Measurements from ENCODE around the gene KCTD10. TPM values are rescaled to one million over a fixed set of nuclear protein-coding genes. Genes with fewer than 3 reads are reported as not detected.

Gene KCTD10
- total and polyA plus RNA-seq, 2 donors, result 8.9 to 17.5 TPM

- DNase-seq (ENCODE audit: low read depth in 6 of 9, low spot score in 9 of 9), result no peak
- H3K4me3 ChIP-seq (ENCODE audit: low read length in 2 of 2), result no peak overlapping the region
- no peak overlapping the region for H3K27ac ChIP-seq (ENCODE audit: low read depth in 1 of 2, low read length in 1 of 2)
- no peaks in the 10 kb centered on the region for H3K27me3 ChIP-seq (ENCODE audit: control insufficient read depth in 2 of 2, insufficient read depth in 1 of 2, low read length in 1 of 2)
- no peaks in the 10 kb centered on the region for H3K4me1 ChIP-seq (ENCODE audit: control insufficient read depth in 2 of 2, insufficient read depth in 2 of 2, low read length in 2 of 2)
- H3K9me3 ChIP-seq (ENCODE audit: control insufficient read depth in 2 of 2, insufficient read depth in 1 of 2, low read length in 1 of 2), result no peaks in the 10 kb centered on the region
- H3K36me3 ChIP-seq (ENCODE audit: control insufficient read depth in 2 of 2, insufficient read depth in 2 of 2, low read length in 1 of 2), result peaks cover 65 to 73% of the 10 kb centered on the region in 2 donors
- 99% methylated on average over 6 of the region's 6 CpGs for WGBS
Measured at GRCh38 chr12:109501299-109501698, 24.2 kb upstream of the KCTD10 start.

GRCh38 chr12:109500406-109501185, 23.5 kb upstream of the KCTD10 start:
- peaks cover 61 to 68% of the 10 kb centered on the region in 2 donors for H3K36me3 ChIP-seq (ENCODE audit: control insufficient read depth in 2 of 2, insufficient read depth in 2 of 2, low read length in 1 of 2)
- no peak overlapping the region for H3K4me3 ChIP-seq (ENCODE audit: low read length in 2 of 2)
- no peaks in the 10 kb centered on the region for H3K4me1 ChIP-seq (ENCODE audit: control insufficient read depth in 2 of 2, insufficient read depth in 2 of 2, low read length in 2 of 2)
- no peaks in the 10 kb centered on the region for H3K9me3 ChIP-seq (ENCODE audit: control insufficient read depth in 2 of 2, insufficient read depth in 1 of 2, low read length in 1 of 2)
- H3K27ac ChIP-seq (ENCODE audit: low read depth in 1 of 2, low read length in 1 of 2), result no peak overlapping the region
- no peaks in the 10 kb centered on the region for H3K27me3 ChIP-seq (ENCODE audit: control insufficient read depth in 2 of 2, insufficient read depth in 1 of 2, low read length in 1 of 2)
- no peak for DNase-seq (ENCODE audit: low read depth in 6 of 9, low spot score in 9 of 9)
- WGBS, result 95% methylated on average over 9 of the region's 9 CpGs

- no peak for DNase-seq (ENCODE audit: low read depth in 6 of 9, low spot score in 9 of 9)
Measured at GRCh38 chr12:109497675-109498074, 20.6 kb upstream of the KCTD10 start.

DNA sequence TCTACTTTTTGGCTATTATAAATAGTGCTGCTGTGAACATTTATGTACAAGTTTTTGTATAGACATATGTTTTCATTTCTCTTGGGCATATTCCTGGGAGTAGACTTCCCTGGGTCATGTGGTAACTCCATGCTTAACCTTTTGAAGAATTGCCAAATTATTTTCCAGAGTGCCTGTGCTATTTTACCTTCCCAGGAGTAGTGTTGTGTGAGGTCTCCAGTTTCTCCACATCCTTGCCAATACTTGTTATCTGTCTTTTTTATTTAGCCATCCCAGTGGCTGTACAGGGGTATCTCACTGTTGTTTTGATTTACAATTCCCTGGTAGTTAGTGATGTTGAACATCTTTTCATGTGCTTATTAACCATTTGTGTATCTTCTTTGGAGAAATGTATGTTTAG, 19.2 kb upstream of the KCTD10 start:
- Histone ChIP-seq H3K27ac (ENCODE audit: low read depth in 1 of 2, low read length in 1 of 2) (no peak overlapping the region), H3K4me1 (ENCODE audit: control insufficient read depth in 2 of 2, insufficient read depth in 2 of 2, low read length in 2 of 2) (no peaks in the 10 kb centered on the region), H3K9me3 (ENCODE audit: control insufficient read depth in 2 of 2, insufficient read depth in 1 of 2, low read length in 1 of 2) (no peaks in the 10 kb centered on the region), H3K4me3 (ENCODE audit: low read length in 2 of 2) (no peak overlapping the region), H3K27me3 (ENCODE audit: control insufficient read depth in 2 of 2, insufficient read depth in 1 of 2, low read length in 1 of 2) (no peaks in the 10 kb centered on the region), H3K36me3 (ENCODE audit: control insufficient read depth in 2 of 2, insufficient read depth in 2 of 2, low read length in 1 of 2) (peaks cover 37 to 52% of the 10 kb centered on the region in 2 donors)
- no peak for DNase-seq (ENCODE audit: low read depth in 6 of 9, low spot score in 9 of 9)

More at GRCh38 chr12:109497675-109498074, 20.6 kb upstream of the KCTD10 start:
- Histone ChIP-seq H3K4me3 (ENCODE audit: low read length in 2 of 2) (no peak overlapping the region), H3K4me1 (ENCODE audit: control insufficient read depth in 2 of 2, insufficient read depth in 2 of 2, low read length in 2 of 2) (no peaks in the 10 kb centered on the region), H3K36me3 (ENCODE audit: control insufficient read depth in 2 of 2, insufficient read depth in 2 of 2, low read length in 1 of 2) (peaks cover 41 to 50% of the 10 kb centered on the region in 2 donors), H3K27me3 (ENCODE audit: control insufficient read depth in 2 of 2, insufficient read depth in 1 of 2, low read length in 1 of 2) (no peaks in the 10 kb centered on the region), H3K27ac (ENCODE audit: low read depth in 1 of 2, low read length in 1 of 2) (no peak overlapping the region), H3K9me3 (ENCODE audit: control insufficient read depth in 2 of 2, insufficient read depth in 1 of 2, low read length in 1 of 2) (no peaks in the 10 kb centered on the region)
- WGBS, result 95% methylated on average over 7 of the region's 7 CpGs

- Histone ChIP-seq H3K36me3 (ENCODE audit: control insufficient read depth in 2 of 2, insufficient read depth in 2 of 2, low read length in 1 of 2) (peaks cover 30 to 50% of the 10 kb centered on the region in 2 donors), H3K4me1 (ENCODE audit: control insufficient read depth in 2 of 2, insufficient read depth in 2 of 2, low read length in 2 of 2) (no peaks in the 10 kb centered on the region), H3K9me3 (ENCODE audit: control insufficient read depth in 2 of 2, insufficient read depth in 1 of 2, low read length in 1 of 2) (no peaks in the 10 kb centered on the region), H3K4me3 (ENCODE audit: low read length in 2 of 2) (no peak overlapping the region), H3K27ac (ENCODE audit: low read depth in 1 of 2, low read length in 1 of 2) (no peak overlapping the region), H3K27me3 (ENCODE audit: control insufficient read depth in 2 of 2, insufficient read depth in 1 of 2, low read length in 1 of 2) (no peaks in the 10 kb centered on the region)
- DNase-seq (ENCODE audit: low read depth in 6 of 9, low spot score in 9 of 9), result no peak
Measured at GRCh38 chr12:109495012-109495411, 17.9 kb upstream of the KCTD10 start.

- DNase-seq (ENCODE audit: low read depth in 6 of 9, low spot score in 9 of 9), result no peak
- Histone ChIP-seq H3K4me3 (ENCODE audit: low read length in 2 of 2) (no peak overlapping the region), H3K4me1 (ENCODE audit: control insufficient read depth in 2 of 2, insufficient read depth in 2 of 2, low read length in 2 of 2) (no peaks in the 10 kb centered on the region), H3K36me3 (ENCODE audit: control insufficient read depth in 2 of 2, insufficient read depth in 2 of 2, low read length in 1 of 2) (peaks cover 33 to 52% of the 10 kb centered on the region in 2 donors), H3K27me3 (ENCODE audit: control insufficient read depth in 2 of 2, insufficient read depth in 1 of 2, low read length in 1 of 2) (no peaks in the 10 kb centered on the region), H3K9me3 (ENCODE audit: control insufficient read depth in 2 of 2, insufficient read depth in 1 of 2, low read length in 1 of 2) (no peaks in the 10 kb centered on the region), H3K27ac (ENCODE audit: low read depth in 1 of 2, low read length in 1 of 2) (no peak overlapping the region)
- 98% methylated on average over 7 of the region's 7 CpGs for WGBS
Measured at GRCh38 chr12:109494348-109494881, 17.3 kb upstream of the KCTD10 start.

- 99% methylated on average over 1 of the region's 1 CpG for WGBS
Measured at GRCh38 chr12:109493938-109494337, 16.8 kb upstream of the KCTD10 start.

DNA sequence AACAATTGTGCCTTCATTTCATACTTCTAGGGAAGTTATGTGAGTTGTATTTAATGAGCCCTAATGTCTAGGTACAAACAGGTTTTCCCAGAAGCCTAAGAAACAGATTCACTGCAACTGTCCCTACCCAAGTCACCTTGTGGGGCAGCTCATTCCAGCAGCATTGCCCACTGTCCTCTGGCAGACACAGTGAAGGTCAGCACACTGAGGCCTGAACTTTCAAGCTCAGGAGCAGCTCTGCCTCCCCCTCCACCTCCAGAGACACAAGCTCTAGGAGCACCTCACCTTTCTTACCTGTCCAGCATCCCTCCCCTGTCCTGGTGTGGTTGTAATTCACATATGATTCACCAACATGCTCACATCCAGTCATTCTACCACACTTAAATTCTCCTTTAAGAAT, 16.0 kb upstream of the KCTD10 start:
- H3K27ac ChIP-seq (ENCODE audit: low read depth in 1 of 2, low read length in 1 of 2), result no peak overlapping the region
- H3K9me3 ChIP-seq (ENCODE audit: control insufficient read depth in 2 of 2, insufficient read depth in 1 of 2, low read length in 1 of 2), result no peaks in the 10 kb centered on the region
- no peaks in the 10 kb centered on the region for H3K27me3 ChIP-seq (ENCODE audit: control insufficient read depth in 2 of 2, insufficient read depth in 1 of 2, low read length in 1 of 2)
- no peaks in the 10 kb centered on the region for H3K4me1 ChIP-seq (ENCODE audit: control insufficient read depth in 2 of 2, insufficient read depth in 2 of 2, low read length in 2 of 2)
- no peak overlapping the region for H3K4me3 ChIP-seq (ENCODE audit: low read length in 2 of 2)
- H3K36me3 ChIP-seq (ENCODE audit: control insufficient read depth in 2 of 2, insufficient read depth in 2 of 2, low read length in 1 of 2), result peaks cover 31 to 53% of the 10 kb centered on the region in 2 donors
- DNase-seq (ENCODE audit: low read depth in 6 of 9, low spot score in 9 of 9), result no peak

More at GRCh38 chr12:109493938-109494337, 16.8 kb upstream of the KCTD10 start:
- Histone ChIP-seq H3K36me3 (ENCODE audit: control insufficient read depth in 2 of 2, insufficient read depth in 2 of 2, low read length in 1 of 2) (peaks cover 33 to 52% of the 10 kb centered on the region in 2 donors), H3K9me3 (ENCODE audit: control insufficient read depth in 2 of 2, insufficient read depth in 1 of 2, low read length in 1 of 2) (no peaks in the 10 kb centered on the region), H3K4me1 (ENCODE audit: control insufficient read depth in 2 of 2, insufficient read depth in 2 of 2, low read length in 2 of 2) (no peaks in the 10 kb centered on the region), H3K27ac (ENCODE audit: low read depth in 1 of 2, low read length in 1 of 2) (no peak overlapping the region), H3K27me3 (ENCODE audit: control insufficient read depth in 2 of 2, insufficient read depth in 1 of 2, low read length in 1 of 2) (no peaks in the 10 kb centered on the region), H3K4me3 (ENCODE audit: low read length in 2 of 2) (no peak overlapping the region)
- DNase-seq (ENCODE audit: low read depth in 6 of 9, low spot score in 9 of 9), result no peak

DNA sequence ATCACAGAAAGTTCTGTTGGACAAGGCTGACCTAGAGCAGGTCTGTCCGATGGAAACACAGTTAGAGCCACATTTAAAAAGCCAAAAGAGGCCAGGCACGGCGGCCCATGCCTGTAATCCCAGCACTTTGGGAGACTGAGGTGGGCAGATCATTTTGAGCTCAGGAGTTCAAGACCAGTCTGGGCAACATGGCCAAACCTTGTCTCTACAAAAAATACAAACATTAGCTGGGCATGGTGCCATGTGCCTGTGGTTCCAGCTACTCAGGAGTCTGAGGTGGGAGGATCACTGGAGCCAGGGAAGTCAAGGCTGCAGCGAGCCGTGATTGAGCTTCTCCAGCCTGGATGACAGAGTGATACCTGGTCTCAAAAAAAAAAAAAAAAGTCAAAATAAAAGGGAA, 15.3 kb upstream of the KCTD10 start:
- WGBS, result 88% methylated on average over 5 of the region's 5 CpGs
- DNase-seq (ENCODE audit: low read depth in 6 of 9, low spot score in 9 of 9), result no peak
- Histone ChIP-seq H3K9me3 (ENCODE audit: control insufficient read depth in 2 of 2, insufficient read depth in 1 of 2, low read length in 1 of 2) (no peaks in the 10 kb centered on the region), H3K4me3 (ENCODE audit: low read length in 2 of 2) (no peak overlapping the region), H3K27me3 (ENCODE audit: control insufficient read depth in 2 of 2, insufficient read depth in 1 of 2, low read length in 1 of 2) (no peaks in the 10 kb centered on the region), H3K27ac (ENCODE audit: low read depth in 1 of 2, low read length in 1 of 2) (no peak overlapping the region), H3K4me1 (ENCODE audit: control insufficient read depth in 2 of 2, insufficient read depth in 2 of 2, low read length in 2 of 2) (no peaks in the 10 kb centered on the region), H3K36me3 (ENCODE audit: control insufficient read depth in 2 of 2, insufficient read depth in 2 of 2, low read length in 1 of 2) (peaks cover 34 to 53% of the 10 kb centered on the region in 2 donors)
